ENCODE results near the gene CACNA1A.

DNA sequence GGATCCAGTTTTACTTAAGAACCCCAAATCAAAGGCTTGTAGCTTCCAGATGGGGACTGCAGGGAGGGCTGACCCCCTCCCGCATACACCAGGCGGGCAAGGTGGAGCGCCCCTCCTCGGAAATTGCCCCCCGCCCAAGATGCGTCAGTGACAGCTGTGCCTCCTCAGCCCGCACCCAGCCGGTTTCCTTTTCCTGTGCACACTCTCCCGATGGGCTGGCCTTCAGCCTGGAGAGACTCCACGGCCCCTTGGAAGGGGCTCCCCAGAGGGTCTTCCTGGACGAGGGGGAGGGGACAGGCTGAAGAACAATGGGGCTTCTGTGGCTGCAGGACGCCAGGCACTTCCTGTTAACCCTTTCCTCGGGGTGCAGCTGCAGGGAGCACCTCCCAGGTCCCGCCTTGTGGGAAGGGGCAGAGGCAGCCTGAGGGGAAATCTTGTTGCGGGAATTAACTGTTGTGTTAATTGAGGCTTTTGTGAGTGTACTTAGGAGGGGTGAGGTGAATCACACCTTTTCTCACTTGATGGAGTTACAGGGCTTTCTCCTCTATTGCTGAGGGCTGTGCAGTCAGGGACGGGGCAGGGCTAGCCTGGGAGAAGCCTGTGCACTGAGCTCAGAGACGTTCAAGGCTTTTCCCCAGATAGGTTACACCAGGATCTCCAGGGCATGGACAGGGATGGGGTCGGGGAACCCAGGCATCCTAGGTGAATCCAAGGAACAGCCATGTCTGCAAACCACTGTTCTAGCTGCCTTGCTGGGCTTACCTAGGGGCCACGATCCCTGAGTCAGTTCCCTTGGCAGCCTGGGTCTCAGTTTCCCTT is 341.7 kb downstream of the CACNA1A start:
- TF ChIP-seq, protein P1, sequence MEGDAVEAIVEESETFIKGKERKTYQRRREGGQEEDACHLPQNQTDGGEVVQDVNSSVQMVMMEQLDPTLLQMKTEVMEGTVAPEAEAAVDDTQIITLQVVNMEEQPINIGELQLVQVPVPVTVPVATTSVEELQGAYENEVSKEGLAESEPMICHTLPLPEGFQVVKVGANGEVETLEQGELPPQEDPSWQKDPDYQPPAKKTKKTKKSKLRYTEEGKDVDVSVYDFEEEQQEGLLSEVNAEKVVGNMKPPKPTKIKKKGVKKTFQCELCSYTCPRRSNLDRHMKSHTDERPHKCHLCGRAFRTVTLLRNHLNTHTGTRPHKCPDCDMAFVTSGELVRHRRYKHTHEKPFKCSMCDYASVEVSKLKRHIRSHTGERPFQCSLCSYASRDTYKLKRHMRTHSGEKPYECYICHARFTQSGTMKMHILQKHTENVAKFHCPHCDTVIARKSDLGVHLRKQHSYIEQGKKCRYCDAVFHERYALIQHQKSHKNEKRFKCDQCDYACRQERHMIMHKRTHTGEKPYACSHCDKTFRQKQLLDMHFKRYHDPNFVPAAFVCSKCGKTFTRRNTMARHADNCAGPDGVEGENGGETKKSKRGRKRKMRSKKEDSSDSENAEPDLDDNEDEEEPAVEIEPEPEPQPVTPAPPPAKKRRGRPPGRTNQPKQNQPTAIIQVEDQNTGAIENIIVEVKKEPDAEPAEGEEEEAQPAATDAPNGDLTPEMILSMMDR (IDR thresholded peaks at IDR 0.05), result no peak
- no peak for TF ChIP-seq EZH2 (IDR thresholded peaks at IDR 0.05)
- TF ChIP-seq EZH2phosphoT487 (IDR thresholded peaks at IDR 0.05), result no peak

Data from neural progenitor cell (in vitro differentiated cells).